H9 (cell line): ENCODE results near the gene GAS2. TPM values are rescaled to one million over a fixed set of nuclear protein-coding genes. Genes with fewer than 3 reads are reported as not detected.

Experiments used
- DNase-seq: peaks from one replicate; pipeline ENCODE4 v3.0.0-alpha.2; 2017
- H2AFZ ChIP-seq: one replicate; pipeline ENCODE4 v1.6.1; 2013; ENCODE audit warnings: mild to moderate bottlenecking, low read length, control low read depth, moderate library complexity
- H2AK5ac ChIP-seq: 2 replicates; pipeline ENCODE4 v1.6.1; 2013; ENCODE audit warnings: low read length, control low read depth, mixed read lengths; ENCODE audit not compliant: insufficient read length
- H2BK120ac ChIP-seq: one replicate; pipeline ENCODE4 v1.6.1; 2013; ENCODE audit warnings: low read depth, mild to moderate bottlenecking, low read length, control low read depth, inconsistent platforms; ENCODE audit not compliant: poor library complexity, severe bottlenecking
- H2BK12ac ChIP-seq: 2 replicates; pipeline ENCODE4 v1.6.1; 2013; ENCODE audit warnings: low read length, control low read depth, mixed read lengths, low read depth; ENCODE audit not compliant: insufficient read length
- H2BK15ac ChIP-seq: 2 replicates; pipeline ENCODE4 v1.6.1; 2013; ENCODE audit warnings: low read depth, low read length, control low read depth
- H2BK20ac ChIP-seq: one replicate; pipeline ENCODE4 v1.6.1; 2013; ENCODE audit warnings: low read depth, mild to moderate bottlenecking, low read length, control low read depth, inconsistent platforms; ENCODE audit not compliant: poor library complexity, severe bottlenecking
- H2BK5ac ChIP-seq: 2 replicates; pipeline ENCODE4 v1.6.1; 2013; ENCODE audit warnings: low read length, control low read depth, mixed read lengths; ENCODE audit not compliant: insufficient read length
- H3K14ac ChIP-seq: 2 replicates; pipeline ENCODE4 v1.6.1; 2013; ENCODE audit warnings: low read length, control low read depth; ENCODE audit not compliant: insufficient read depth
- H3K18ac ChIP-seq: 2 replicates; pipeline ENCODE4 v1.6.1; 2013; ENCODE audit warnings: low read depth, mild to moderate bottlenecking, mixed read lengths, low read length, control low read depth; ENCODE audit not compliant: insufficient read length
- H3K23ac ChIP-seq: 2 replicates; pipeline ENCODE4 v1.6.1; 2013; ENCODE audit warnings: low read length, control low read depth, mixed read lengths, low read depth; ENCODE audit not compliant: insufficient read length
- H3K23me2 ChIP-seq: 2 replicates; pipeline ENCODE4 v1.6.1; 2013; ENCODE audit warnings: low read depth, mild to moderate bottlenecking, mixed read lengths, low read length, control low read depth; ENCODE audit not compliant: insufficient read length, poor library complexity, severe bottlenecking
- H3K27ac ChIP-seq: 2 replicates; pipeline ENCODE4 v1.5.1; 2013; ENCODE audit warnings: low read length, control low read depth, mixed read lengths, low read depth; ENCODE audit not compliant: insufficient read length
- H3K27me3 ChIP-seq: 2 replicates; pipeline ENCODE4 v1.6.1; 2013; ENCODE audit warnings: low read length, control low read depth, inconsistent platforms; ENCODE audit not compliant: insufficient read depth
- H3K4ac ChIP-seq: 2 replicates; pipeline ENCODE4 v1.6.1; 2013; ENCODE audit warnings: low read depth, mild to moderate bottlenecking, control low read depth, inconsistent platforms, low read length, moderate library complexity
- H3K4me1 ChIP-seq: 2 replicates; pipeline ENCODE4 v1.6.1; 2013; ENCODE audit warnings: low read length, control low read depth, inconsistent platforms; ENCODE audit not compliant: insufficient read depth
- H3K4me2 ChIP-seq: 2 replicates; pipeline ENCODE4 v1.6.1; 2013; ENCODE audit warnings: low read length, control low read depth, mixed read lengths; ENCODE audit not compliant: insufficient read length, insufficient read depth
- H3K56ac ChIP-seq: 2 replicates; pipeline ENCODE4 v1.6.1; 2013; ENCODE audit warnings: low read depth, mild to moderate bottlenecking, mixed read lengths, low read length, control low read depth; ENCODE audit not compliant: insufficient read length
- H3K79me1 ChIP-seq: 2 replicates; pipeline ENCODE4 v1.6.1; 2013; ENCODE audit warnings: low read depth, mild to moderate bottlenecking, moderate library complexity, low read length, control low read depth, inconsistent platforms; ENCODE audit not compliant: insufficient read depth, poor library complexity, severe bottlenecking
- H3K79me2 ChIP-seq: 2 replicates; pipeline ENCODE4 v1.6.1; 2013; ENCODE audit warnings: low read length, control low read depth, inconsistent platforms; ENCODE audit not compliant: insufficient read depth
- H3K9ac ChIP-seq: 2 replicates; pipeline ENCODE4 v1.6.1; 2013; ENCODE audit warnings: low read length, control low read depth, mixed read lengths; ENCODE audit not compliant: insufficient read length; ENCODE audit errors: extremely low read depth
- H3K9me3 ChIP-seq: one replicate; pipeline ENCODE4 v1.6.1; 2013; ENCODE audit warnings: low read depth, low read length, inconsistent platforms; ENCODE audit not compliant: control insufficient read depth
- H3T11ph ChIP-seq: one replicate; pipeline ENCODE4 v1.6.1; 2013; ENCODE audit warnings: mild to moderate bottlenecking, low read length, control low read depth, inconsistent platforms
- H4K20me1 ChIP-seq: one replicate; pipeline ENCODE4 v1.6.1; 2013; ENCODE audit not compliant: control insufficient read depth, insufficient read length, insufficient read depth
- H4K5ac ChIP-seq: 2 replicates; pipeline ENCODE4 v1.6.1; 2013; ENCODE audit warnings: low read depth, mild to moderate bottlenecking, mixed read lengths, low read length, control low read depth; ENCODE audit not compliant: insufficient read length
- H4K8ac ChIP-seq: replicated peaks from 2 replicates; pipeline ENCODE4 v1.6.1; 2013; ENCODE audit warnings: low read length, control low read depth, mixed read lengths, low read depth; ENCODE audit not compliant: insufficient read length
- H4K91ac ChIP-seq: 2 replicates; pipeline ENCODE4 v1.6.1; 2013; ENCODE audit warnings: low read depth, mild to moderate bottlenecking, moderate library complexity, mixed read lengths, low read length, control low read depth; ENCODE audit not compliant: insufficient read length
- H3K27ac Mint-ChIP-seq, 3 experiments: 2 replicates in 2 of 3; 3 replicates in 1 of 3; pipeline ENCODE4 v1.8.0; 2020 to 2021; ENCODE audit warnings: mixed read lengths in 3 of 3, mild to moderate bottlenecking in 1 of 3, moderate library complexity in 1 of 3
- H3K27me3 Mint-ChIP-seq: 2 replicates; pipeline ENCODE4 v1.8.0; 2021; ENCODE audit warnings: low read depth, mild to moderate bottlenecking, moderate library complexity, mixed read lengths
- H3K36me3 Mint-ChIP-seq, 3 experiments: 2 replicates in 2 of 3; 3 replicates in 1 of 3; pipeline ENCODE4 v1.8.0; 2020 to 2021; ENCODE audit warnings: low read depth in 3 of 3, mixed read lengths in 3 of 3; ENCODE audit not compliant: insufficient read depth in 1 of 3
- H3K4me1 Mint-ChIP-seq, 2 experiments: 2 replicates each; pipeline ENCODE4 v1.8.0; 2020; ENCODE audit warnings: mixed read lengths in 2 of 2
- H3K4me3 Mint-ChIP-seq, 2 experiments: 2 replicates in 1 of 2; 3 replicates in 1 of 2; pipeline ENCODE4 v1.8.0; 2020 to 2021; ENCODE audit warnings: mild to moderate bottlenecking in 2 of 2, mixed read lengths in 2 of 2, moderate library complexity in 1 of 2
- H3K9me3 Mint-ChIP-seq, 2 experiments: 2 replicates in 1 of 2; 3 replicates in 1 of 2; pipeline ENCODE4 v1.8.0; 2020; ENCODE audit warnings: mild to moderate bottlenecking in 2 of 2, mixed read lengths in 2 of 2, moderate library complexity in 1 of 2
- WGBS: extraction: QIAGEN DNeasy Blood & Tissue Kit; methylation state at CpG from one replicate; pipeline ENCODE4 v1.1.7; 2013; ENCODE audit warnings: missing lambda C conversion rate, low lambda C conversion rate, mixed read lengths; ENCODE audit not compliant: insufficient read length; ENCODE audit errors: extremely low coverage; 5-methylcytosine and 5-hydroxymethylcytosine counted together
- total RNA-seq: library from RNA; stranded (reverse); gene quantifications from 2 replicates; pipeline ENCODE4 v1.2.1, GENCODE V29; 2021
- TF ChIP-seq, protein P1 (sequence below): fragments of 200-600 bp; sonication (generic); conservative IDR thresholded peaks from 3 replicates; pipeline ENCODE4 v1.8.0; 2021; ENCODE audit warnings: antibody characterized with exemption, mild to moderate bottlenecking

The GAS2 gene
- total RNA-seq, 1 experiment from 2014 or later, result 1.7 TPM

- Histone ChIP-seq H2BK120ac (no peak overlapping the region), H3K4me1 (no peaks in the 10 kb centered on the region)
Measured at GRCh38 chr11:22764735-22765134, 98.3 kb downstream of the GAS2 start.

More at GRCh38 chr11:22764735-22765134, 98.3 kb downstream of the GAS2 start:
- H3K4me3 Mint-ChIP-seq, result no peak overlapping the region
- no peaks in the 10 kb centered on the region; a peak in 1 of 5 replicates for H3K9me3 Mint-ChIP-seq
- no peak overlapping the region for H4K5ac ChIP-seq
- H3K4ac ChIP-seq, result no peak overlapping the region
- TF ChIP-seq, protein P1, sequence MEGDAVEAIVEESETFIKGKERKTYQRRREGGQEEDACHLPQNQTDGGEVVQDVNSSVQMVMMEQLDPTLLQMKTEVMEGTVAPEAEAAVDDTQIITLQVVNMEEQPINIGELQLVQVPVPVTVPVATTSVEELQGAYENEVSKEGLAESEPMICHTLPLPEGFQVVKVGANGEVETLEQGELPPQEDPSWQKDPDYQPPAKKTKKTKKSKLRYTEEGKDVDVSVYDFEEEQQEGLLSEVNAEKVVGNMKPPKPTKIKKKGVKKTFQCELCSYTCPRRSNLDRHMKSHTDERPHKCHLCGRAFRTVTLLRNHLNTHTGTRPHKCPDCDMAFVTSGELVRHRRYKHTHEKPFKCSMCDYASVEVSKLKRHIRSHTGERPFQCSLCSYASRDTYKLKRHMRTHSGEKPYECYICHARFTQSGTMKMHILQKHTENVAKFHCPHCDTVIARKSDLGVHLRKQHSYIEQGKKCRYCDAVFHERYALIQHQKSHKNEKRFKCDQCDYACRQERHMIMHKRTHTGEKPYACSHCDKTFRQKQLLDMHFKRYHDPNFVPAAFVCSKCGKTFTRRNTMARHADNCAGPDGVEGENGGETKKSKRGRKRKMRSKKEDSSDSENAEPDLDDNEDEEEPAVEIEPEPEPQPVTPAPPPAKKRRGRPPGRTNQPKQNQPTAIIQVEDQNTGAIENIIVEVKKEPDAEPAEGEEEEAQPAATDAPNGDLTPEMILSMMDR, result no peak
- no peak overlapping the region for H3K27ac ChIP-seq
- H3K9me3 ChIP-seq, result no peaks in the 10 kb centered on the region
- H4K91ac ChIP-seq, result no peak overlapping the region
- no peaks in the 10 kb centered on the region for H3K79me1 ChIP-seq
- H3K23ac ChIP-seq, result no peak overlapping the region
- no peak overlapping the region for H2BK5ac ChIP-seq
- no peak for DNase-seq
- no peak overlapping the region for H3K9ac ChIP-seq
- H3T11ph ChIP-seq, result no peak overlapping the region
- H3K79me2 ChIP-seq, result no peaks in the 10 kb centered on the region
- no peak overlapping the region for H3K18ac ChIP-seq
- H4K8ac ChIP-seq, result no peak overlapping the region
- no peak overlapping the region for H3K56ac ChIP-seq
- H4K20me1 ChIP-seq, result no peaks in the 10 kb centered on the region
- no CpG with 5 or more reads among the region's 2 CpGs for WGBS
- no peak overlapping the region for H2AFZ ChIP-seq
- no peak overlapping the region for H3K4me2 ChIP-seq
- no peak overlapping the region for H2BK12ac ChIP-seq
- H2BK20ac ChIP-seq, result no peak overlapping the region
- H3K23me2 ChIP-seq, result no peaks in the 10 kb centered on the region
- H3K4me1 Mint-ChIP-seq, result no peaks in the 10 kb centered on the region
- no peaks in the 10 kb centered on the region for H3K36me3 Mint-ChIP-seq
- no peak overlapping the region for H2AK5ac ChIP-seq
- no peaks in the 10 kb centered on the region for H3K27me3 ChIP-seq
- no peak overlapping the region for H3K14ac ChIP-seq
- H3K27ac Mint-ChIP-seq, result no peak overlapping the region
- H3K27me3 Mint-ChIP-seq, result no peaks in the 10 kb centered on the region
- H2BK15ac ChIP-seq, result no peak overlapping the region
